HEK293 (cell line): ENCODE data around the gene KCNJ6.

Source experiments
- CTCF ChIP-seq: fragments of 450-650 bp; formaldehyde crosslinking; IDR thresholded peaks from 2 replicates; pipeline ENCODE4 v1.5.1; 2016; ENCODE audit warnings: missing biosample characterization, missing genetic modification characterization
- ZBTB44 ChIP-seq: fragments of 450-650 bp; IDR thresholded peaks from 2 replicates; pipeline ENCODE4 v1.5.1; 2018; ENCODE audit warnings: missing biosample characterization, mild to moderate bottlenecking, missing genetic modification characterization
- ZFHX2 ChIP-seq: fragments of 450-650 bp; formaldehyde crosslinking; conservative IDR thresholded peaks from 2 replicates; pipeline ENCODE4 v1.5.1; 2016; ENCODE audit warnings: missing biosample characterization, missing genetic modification characterization
- ZNF549 ChIP-seq: fragments of 450-650 bp; IDR thresholded peaks from 2 replicates; pipeline ENCODE4 v1.5.1; 2018; ENCODE audit warnings: missing biosample characterization, missing genetic modification characterization, mild to moderate bottlenecking, inconsistent platforms, moderate library complexity
- ZNF843 ChIP-seq: fragments of 450-650 bp; formaldehyde crosslinking; IDR thresholded peaks from 2 replicates; pipeline ENCODE4 v1.5.1; 2016; ENCODE audit warnings: missing biosample characterization, missing genetic modification characterization

- TF ChIP-seq CTCF: no peak
- TF ChIP-seq ZNF843 (tag by site-specific recombination): no peak
- no peak for TF ChIP-seq ZFHX2 (tag by site-specific recombination)
- TF ChIP-seq ZNF549: no peak
- TF ChIP-seq ZBTB44 (tag by site-specific recombination): no peak
Observed at GRCh38 chr21:37800456-37801061, 115.7 kb downstream of the KCNJ6 start.
